Ishikawa (cell line): ENCODE results near the gene CHPF.

Experiments used
- CEBPB ChIP-seq: IDR thresholded peaks from 2 replicates; pipeline ENCODE4 v1.6.1; 2012
- CREB1 ChIP-seq: IDR thresholded peaks from 2 replicates; pipeline ENCODE4 v1.6.1; 2012; ENCODE audit warnings: low read depth
- EGR1 ChIP-seq: IDR thresholded peaks from 2 replicates; pipeline ENCODE4 v1.6.1; 2012
- EP300 ChIP-seq: IDR thresholded peaks from 2 replicates; pipeline ENCODE4 v1.6.1; 2012; ENCODE audit warnings: borderline replicate concordance
- FOXM1 ChIP-seq: IDR thresholded peaks from 2 replicates; pipeline ENCODE4 v1.6.1; 2012; ENCODE audit warnings: low read depth, borderline replicate concordance
- NFIC ChIP-seq: IDR thresholded peaks from 2 replicates; pipeline ENCODE4 v1.6.1; 2012
- RAD21 ChIP-seq: IDR thresholded peaks from 2 replicates; pipeline ENCODE4 v1.6.1; 2012; ENCODE audit warnings: low read depth
- TAF1 ChIP-seq: IDR thresholded peaks from 2 replicates; pipeline ENCODE4 v1.6.1; 2012; ENCODE audit warnings: low read depth, mild to moderate bottlenecking
- TCF12 ChIP-seq: IDR thresholded peaks from 2 replicates; pipeline ENCODE4 v1.6.1; 2012; ENCODE audit warnings: low read depth
- TEAD4 ChIP-seq: IDR thresholded peaks from 2 replicates; pipeline ENCODE4 v1.6.1; 2012
- YY1 ChIP-seq: IDR thresholded peaks from 2 replicates; pipeline ENCODE4 v1.6.1; 2012; ENCODE audit warnings: low read depth
- ZBTB7A ChIP-seq: IDR thresholded peaks from 2 replicates; pipeline ENCODE4 v1.6.1; 2012; ENCODE audit warnings: low read depth
- TF ChIP-seq, protein P1 (sequence below): IDR thresholded peaks from 2 replicates; pipeline ENCODE4 v1.6.1; 2012
- TF ChIP-seq, protein P2 (sequence below): IDR thresholded peaks from 2 replicates; pipeline ENCODE4 v1.6.1; 2012
- TF ChIP-seq, protein P3 (sequence below): IDR thresholded peaks from 2 replicates; pipeline ENCODE4 v1.6.1; 2012; ENCODE audit warnings: low read depth, mild to moderate bottlenecking

CHPF gene

DNA sequence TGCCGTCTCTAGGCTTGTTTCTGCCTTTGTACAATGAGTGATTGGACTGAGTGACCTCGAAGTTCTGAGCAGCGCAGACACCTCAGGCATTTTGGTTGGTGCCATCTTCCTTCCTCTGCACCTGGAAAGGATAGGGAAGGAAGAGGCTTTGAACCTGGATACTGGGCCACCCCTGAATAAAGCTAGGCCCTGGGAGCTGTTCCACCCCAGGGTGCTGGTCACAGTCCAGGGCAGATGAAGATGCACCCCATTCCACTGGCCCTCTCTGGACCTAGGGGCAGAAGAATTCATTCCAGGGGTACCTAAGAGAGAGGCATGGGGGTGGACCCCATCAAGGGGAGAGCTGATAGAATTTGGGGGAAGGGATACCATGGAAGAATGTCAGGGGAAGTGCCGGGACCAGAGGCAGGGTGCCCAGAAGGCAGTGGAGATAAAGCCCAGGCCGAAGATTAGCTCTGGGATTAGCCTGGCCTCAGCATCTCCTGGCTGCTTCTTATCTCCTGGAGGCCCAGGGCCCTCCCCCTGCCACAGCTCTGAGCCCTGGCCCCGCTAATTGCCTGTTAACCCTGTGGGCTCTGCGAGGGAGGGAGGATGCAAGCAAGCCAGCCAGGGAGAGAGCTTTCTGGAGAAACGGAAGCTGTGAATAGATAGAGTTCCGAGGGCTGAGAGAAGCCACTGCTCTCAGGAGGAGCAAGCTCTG is 17.9 kb downstream of the CHPF start:
- TF ChIP-seq FOXM1 (no peak), TCF12 (no peak)
- TF ChIP-seq, protein P1, sequence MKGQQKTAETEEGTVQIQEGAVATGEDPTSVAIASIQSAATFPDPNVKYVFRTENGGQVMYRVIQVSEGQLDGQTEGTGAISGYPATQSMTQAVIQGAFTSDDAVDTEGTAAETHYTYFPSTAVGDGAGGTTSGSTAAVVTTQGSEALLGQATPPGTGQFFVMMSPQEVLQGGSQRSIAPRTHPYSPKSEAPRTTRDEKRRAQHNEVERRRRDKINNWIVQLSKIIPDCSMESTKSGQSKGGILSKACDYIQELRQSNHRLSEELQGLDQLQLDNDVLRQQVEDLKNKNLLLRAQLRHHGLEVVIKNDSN, result no peak

DNA sequence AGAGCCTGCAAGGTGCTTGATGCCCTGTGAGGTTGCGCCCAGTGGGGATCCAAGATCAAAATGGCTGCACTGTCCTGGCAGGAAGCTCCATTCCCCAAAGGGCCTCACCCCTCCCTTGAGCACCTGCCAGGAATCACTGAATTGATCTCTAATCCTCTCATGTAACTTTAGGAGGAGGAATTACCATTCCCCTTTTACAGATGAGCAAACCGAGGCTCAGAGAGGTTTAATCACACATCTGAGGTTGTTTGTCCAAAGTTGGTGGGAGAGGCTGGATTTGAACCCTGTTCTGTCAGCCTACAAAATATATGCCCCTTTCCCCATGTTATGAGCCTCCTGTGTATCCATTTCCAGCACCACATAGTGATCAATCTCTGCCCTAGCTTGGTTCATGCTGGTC is 18.8 kb downstream of the CHPF start:
- no peak for TF ChIP-seq RAD21
- no peak for TF ChIP-seq TCF12

DNA sequence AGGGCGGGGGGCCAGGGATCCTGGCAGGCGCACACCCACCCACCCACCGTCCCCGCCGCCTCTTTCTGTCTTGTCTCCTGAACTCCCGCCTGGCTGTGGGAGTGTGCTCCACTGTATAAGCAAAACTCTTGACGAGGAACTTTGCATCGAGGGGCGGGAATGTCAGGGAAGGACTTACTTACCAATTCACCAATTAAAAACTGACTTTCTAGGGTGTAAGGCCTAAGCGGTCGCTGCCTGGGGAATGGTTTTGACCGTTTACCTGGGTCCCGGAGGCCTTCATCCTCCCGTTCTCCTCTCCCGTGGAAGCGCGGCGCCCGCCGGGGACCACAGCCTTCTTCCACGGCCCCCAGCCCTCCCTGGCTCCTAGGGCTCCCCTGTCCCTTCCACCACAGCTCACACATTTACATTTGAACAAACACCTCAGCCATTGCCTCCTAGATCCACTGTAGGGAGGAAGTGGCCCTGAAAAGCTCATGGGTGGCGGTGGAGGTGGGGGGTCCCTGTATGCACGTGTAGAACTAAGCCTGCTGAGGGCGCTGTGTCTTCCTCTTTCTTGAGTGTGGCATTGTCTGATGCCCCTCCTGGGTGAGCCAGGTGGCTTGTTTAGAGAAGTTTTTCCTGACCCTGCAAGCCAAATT is 20.5 kb downstream of the CHPF start:
- TF ChIP-seq CREB1, result no peak
- TF ChIP-seq, protein P2, sequence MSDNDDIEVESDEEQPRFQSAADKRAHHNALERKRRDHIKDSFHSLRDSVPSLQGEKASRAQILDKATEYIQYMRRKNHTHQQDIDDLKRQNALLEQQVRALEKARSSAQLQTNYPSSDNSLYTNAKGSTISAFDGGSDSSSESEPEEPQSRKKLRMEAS, result no peak
- no peak for TF ChIP-seq NFIC
- no peak for TF ChIP-seq EP300
- TF ChIP-seq, protein P3, sequence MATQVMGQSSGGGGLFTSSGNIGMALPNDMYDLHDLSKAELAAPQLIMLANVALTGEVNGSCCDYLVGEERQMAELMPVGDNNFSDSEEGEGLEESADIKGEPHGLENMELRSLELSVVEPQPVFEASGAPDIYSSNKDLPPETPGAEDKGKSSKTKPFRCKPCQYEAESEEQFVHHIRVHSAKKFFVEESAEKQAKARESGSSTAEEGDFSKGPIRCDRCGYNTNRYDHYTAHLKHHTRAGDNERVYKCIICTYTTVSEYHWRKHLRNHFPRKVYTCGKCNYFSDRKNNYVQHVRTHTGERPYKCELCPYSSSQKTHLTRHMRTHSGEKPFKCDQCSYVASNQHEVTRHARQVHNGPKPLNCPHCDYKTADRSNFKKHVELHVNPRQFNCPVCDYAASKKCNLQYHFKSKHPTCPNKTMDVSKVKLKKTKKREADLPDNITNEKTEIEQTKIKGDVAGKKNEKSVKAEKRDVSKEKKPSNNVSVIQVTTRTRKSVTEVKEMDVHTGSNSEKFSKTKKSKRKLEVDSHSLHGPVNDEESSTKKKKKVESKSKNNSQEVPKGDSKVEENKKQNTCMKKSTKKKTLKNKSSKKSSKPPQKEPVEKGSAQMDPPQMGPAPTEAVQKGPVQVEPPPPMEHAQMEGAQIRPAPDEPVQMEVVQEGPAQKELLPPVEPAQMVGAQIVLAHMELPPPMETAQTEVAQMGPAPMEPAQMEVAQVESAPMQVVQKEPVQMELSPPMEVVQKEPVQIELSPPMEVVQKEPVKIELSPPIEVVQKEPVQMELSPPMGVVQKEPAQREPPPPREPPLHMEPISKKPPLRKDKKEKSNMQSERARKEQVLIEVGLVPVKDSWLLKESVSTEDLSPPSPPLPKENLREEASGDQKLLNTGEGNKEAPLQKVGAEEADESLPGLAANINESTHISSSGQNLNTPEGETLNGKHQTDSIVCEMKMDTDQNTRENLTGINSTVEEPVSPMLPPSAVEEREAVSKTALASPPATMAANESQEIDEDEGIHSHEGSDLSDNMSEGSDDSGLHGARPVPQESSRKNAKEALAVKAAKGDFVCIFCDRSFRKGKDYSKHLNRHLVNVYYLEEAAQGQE, result no peak
- TF ChIP-seq, protein P1, result no peak
- no peak for TF ChIP-seq TEAD4
- no peak for TF ChIP-seq FOXM1
- TF ChIP-seq YY1, result no peak
- TF ChIP-seq TCF12, result no peak
- TF ChIP-seq TAF1, result no peak
- no peak for TF ChIP-seq ZBTB7A
- TF ChIP-seq RAD21, result no peak

DNA sequence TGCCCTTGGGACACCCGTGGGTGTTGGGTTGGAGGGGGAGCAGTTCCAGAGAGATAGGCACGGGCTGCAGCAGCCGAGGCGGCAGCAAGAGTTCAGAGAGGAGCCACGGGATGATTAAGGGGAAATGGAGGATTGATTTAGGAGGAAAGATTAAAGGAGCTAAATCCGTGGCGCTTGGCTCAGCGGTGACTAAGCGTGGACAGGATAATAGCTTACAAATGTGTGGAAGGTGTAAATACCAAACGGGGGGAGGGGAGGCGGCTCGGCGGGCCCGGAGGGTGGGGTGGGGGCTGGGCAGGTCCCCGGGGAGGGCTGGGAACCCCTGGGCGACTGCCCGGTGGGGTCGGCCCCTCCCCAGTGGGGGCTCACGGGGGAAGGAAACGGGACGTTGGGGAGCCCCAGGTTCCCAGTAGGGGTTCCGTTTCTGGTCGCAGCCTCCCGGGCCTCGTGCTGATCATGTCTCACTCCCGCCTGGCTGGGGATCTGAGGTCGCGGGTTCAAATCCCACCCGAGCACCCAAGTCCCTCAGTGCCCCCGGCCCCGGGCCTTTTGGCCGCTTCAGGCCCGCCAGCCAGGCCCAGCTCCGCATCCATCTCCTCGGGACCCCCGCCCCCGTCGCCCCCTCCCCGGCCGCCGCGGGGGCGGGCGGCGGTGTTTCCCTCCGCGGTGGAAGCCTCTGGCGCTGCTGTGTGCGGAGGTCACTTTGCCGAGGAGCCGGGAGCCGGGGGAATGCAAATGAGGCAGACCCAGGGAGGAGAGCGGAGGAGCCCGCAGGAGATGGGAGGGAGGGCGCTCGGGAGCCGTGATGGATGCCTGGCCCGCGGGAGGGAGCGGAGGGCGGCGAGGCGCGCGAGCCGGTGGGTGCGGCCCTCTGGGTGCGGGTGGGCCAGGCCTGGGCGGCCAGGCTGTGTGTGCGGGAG is 21.2 kb downstream of the CHPF start:
- no peak for TF ChIP-seq RAD21
- TF ChIP-seq, protein P2, result no peak
- no peak for TF ChIP-seq YY1
- TF ChIP-seq, protein P3, result no peak
- TF ChIP-seq, protein P1, result no peak
- TF ChIP-seq TCF12, result no peak
- no peak for TF ChIP-seq TAF1
- TF ChIP-seq NFIC, result no peak
- TF ChIP-seq EP300, result no peak
- no peak for TF ChIP-seq ZBTB7A
- no peak for TF ChIP-seq TEAD4
- TF ChIP-seq EGR1, result no peak
- TF ChIP-seq CEBPB, result no peak
- TF ChIP-seq FOXM1, result no peak
- no peak for TF ChIP-seq CREB1
